ENCODE data around the gene GALNT11.
A peak's percentile ranks its signal among the peaks of the same experiment; 100 is the strongest.
"Not testable (repeated sequence)": the region's sequence is repeated elsewhere in the genome, so short reads cannot be mapped to it uniquely, and the experiment has no call there.

Gene GALNT11

DNA sequence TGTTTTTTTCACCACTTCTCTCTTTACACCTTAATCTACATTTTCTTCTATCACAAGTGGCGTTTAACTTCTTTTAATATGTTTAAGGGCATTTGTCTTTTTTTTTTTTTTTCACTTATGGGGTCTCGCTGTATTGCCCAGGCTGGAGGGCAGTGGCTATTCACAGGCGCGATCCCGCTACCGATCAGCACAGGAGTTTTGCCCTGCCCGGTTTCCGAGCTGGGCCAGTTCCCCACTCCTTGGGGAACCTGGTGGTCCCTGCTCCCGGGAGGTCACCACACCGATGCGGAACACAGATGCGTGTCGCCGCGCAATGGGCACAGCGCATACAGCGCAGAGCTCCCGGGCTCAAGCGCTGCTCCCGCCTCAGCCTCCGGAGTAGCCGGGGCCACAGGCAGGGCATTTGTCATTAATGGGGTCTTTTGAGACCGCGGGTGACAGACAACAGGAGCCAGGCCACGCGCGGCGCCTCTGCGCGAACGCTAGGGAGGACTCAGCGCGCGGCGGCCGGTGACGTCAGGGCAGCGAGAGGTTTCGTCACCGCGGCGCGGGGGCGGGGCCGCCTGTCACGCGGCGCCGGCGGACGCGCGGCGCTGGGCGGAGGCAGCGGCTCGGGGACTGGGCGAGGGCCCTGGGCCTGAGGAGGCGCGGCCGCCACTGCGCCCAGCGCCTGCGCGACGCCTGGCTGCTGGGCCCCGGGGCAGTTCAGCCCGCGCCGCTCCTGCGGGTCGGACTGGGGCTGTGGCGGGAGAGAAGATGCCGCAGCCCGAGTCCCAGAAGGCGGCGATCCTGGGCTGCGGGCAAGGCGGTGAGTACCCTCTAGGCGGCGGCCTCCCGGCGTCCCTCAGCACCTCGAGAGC, at the start of gene GALNT11:
GALNT11 (plus strand) TSS at position 598 of the 860 bp plus-strand sequence. CDS start 68,554 bp downstream, outside the sequence.
- peak; percentile 66 for DNase-seq (ENCODE audit: low read depth)

- DNase-seq (ENCODE audit: low read depth): no peak
These were observed 46.9 kb upstream of the GALNT11 start for GRCh38 chr7:151978616-151979015.

GRCh38 chr7:151981223-151981622, 44.3 kb upstream of the GALNT11 start:
- DNase-seq (ENCODE audit: low read depth): no peak

DNA sequence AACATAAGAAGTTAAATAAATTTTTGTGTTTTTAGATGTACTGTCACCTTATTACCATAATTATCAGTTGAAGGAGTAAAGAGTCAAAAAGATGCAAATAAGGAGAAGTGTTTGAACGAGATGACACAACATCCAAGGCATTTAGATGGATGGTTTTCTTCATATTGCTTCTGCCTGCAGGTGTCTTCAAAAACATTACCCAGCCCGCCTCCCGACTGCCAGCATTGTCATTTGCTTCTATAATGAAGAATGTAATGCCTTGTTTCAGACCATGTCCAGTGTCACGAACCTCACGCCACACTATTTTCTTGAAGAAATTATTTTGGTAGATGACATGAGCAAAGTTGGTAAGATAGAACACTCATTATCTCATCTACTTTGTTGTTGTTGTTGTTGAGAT, 42.7 kb upstream of the GALNT11 start:
- DNase-seq (ENCODE audit: low read depth): no peak

DNA sequence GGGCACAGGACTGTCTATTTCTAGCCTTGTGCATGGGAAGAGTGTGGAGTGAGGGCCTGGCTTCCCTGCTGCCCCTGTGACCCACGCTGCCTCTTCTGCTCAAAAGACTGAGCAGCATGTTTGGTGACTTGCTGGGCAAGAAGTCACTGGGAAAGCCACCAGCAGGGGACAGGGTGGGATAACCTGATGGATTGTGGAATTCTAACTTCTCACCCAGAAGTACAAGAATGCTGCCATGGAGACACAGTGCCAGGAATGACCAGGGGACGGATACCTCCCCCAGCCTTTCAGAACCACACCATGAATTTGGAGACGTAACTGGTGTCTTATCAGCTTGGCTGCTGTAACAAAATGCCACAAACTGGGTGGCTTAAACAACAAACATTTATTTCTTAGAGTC, 40.9 kb upstream of the GALNT11 start:
- no peak for DNase-seq (ENCODE audit: low read depth)

- no peak for DNase-seq (ENCODE audit: low read depth)
These were observed 37.5 kb upstream of the GALNT11 start for GRCh38 chr7:151987748-151988529.

GRCh38 chr7:151992375-151992774, 33.1 kb upstream of the GALNT11 start:
- no peak for DNase-seq (ENCODE audit: low read depth)

- no peak for DNase-seq (ENCODE audit: low read depth)
These were observed 31.3 kb upstream of the GALNT11 start for GRCh38 chr7:151993977-151994676.

DNA sequence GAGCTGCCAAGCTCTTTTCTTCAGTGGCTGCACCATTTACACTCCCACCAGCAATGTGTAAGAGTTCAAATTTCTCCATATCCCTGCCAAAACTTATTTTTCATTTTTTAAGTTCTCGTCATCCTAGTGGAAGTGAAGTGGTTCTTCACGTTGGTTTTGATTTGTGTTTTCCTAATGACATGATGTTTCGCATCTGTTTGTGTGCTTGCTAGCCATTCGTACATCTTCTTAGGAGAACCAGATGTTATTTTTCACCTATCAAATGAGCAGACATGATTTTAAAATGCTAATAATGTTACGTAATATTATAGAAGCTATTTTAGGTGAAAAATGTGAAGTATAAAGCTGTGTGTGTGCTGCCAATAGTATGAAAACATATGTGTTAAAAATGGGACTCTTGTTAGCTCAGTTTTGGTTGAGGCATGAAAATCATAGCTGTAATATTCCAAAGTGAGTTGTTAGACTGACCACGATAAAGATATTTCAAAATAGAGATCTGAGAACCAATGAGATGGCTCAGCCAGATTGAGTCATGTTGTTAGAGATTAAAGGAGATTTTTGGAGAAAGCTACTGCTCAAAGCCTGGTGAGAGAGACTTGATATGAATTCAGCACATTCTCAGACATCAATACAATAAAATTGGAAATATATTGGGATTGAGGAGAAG, 25.9 kb upstream of the GALNT11 start:
- no peak for DNase-seq (ENCODE audit: low read depth)

DNA sequence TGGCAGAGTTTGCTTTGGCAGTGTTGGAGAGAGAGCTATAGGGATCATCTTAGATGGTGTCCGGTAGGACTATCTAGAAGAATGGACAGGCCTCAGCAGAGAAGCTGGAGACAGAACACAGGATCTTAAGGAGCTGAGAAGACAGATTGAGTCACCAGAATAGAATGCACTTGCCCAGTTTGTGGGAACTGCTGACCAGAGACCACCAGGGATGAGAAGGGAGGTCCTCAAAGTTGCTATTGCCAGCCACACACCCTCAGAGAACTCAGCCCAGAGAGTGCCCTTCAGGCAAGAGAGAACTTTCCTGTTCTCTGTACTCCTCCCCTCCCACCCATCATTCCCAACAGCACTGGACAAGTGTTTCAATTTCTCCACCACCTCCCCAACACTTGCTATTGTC, 25.3 kb upstream of the GALNT11 start:
- no peak for DNase-seq (ENCODE audit: low read depth)

GRCh38 chr7:152006336-152006735, 19.1 kb upstream of the GALNT11 start:
- no peak for DNase-seq (ENCODE audit: low read depth)

DNA sequence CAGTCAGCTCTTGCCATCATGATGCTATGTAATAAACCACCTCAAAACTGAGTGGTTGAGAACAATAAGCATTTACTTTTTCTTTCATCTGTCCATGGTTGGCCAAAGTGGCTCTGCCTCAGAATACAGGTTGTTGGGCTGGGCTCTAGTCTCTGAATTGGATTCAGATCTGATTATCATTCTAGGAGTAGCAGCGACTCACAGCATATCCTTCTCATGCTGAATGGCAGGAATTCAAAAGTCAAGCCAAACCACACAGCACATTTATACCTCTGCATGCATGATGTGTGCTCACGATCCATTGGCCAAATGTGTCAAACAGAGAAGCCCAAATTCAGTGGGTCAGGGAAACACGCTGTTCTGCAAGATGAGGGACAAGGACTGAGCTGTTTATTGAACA, 13.6 kb upstream of the GALNT11 start:
- DNase-seq (ENCODE audit: low read depth): no peak

DNA sequence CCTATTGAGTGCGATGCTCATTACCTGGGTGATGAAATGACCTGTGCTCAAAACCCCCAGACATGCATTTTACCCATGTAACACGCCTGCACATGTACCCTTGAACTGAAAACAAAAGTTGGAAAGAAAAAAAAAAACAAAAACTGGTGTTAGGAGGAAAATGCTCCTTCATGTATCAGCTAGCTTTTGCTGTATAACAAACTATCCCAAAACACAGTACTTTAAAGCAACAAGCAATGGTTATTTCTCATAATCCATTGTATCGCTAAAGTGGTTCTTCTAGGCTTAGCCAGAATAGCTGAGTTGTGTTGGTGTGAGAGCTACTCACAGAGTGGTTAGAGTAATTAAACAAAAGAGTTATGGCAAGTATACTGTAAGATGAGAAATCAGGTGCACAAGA, 12.2 kb upstream of the GALNT11 start:
- no peak for DNase-seq (ENCODE audit: low read depth)

GRCh38 chr7:152013974-152014373, 11.5 kb upstream of the GALNT11 start:
- DNase-seq (ENCODE audit: low read depth): no peak

DNA sequence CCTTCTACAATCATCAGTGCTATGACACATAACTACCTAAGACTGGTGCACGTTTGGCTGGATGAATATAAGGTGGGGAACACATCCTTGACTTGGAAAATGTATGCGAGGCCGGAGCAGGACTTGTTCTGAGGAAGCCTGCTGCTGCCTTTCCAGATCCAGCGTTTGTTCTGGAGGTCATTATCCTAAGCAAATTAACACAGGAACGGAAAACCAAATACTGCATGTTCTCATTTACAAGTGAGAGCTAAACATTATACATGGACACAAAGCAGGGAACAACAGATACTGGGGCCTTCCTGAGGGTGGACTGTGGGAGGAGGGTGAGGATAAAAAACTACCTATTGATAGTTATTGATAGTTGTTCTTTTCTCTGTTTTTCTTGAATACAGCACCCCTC, 10.8 kb upstream of the GALNT11 start:
- no peak for DNase-seq (ENCODE audit: low read depth)

- DNase-seq (ENCODE audit: low read depth): no peak
These were observed 9.9 kb upstream of the GALNT11 start for GRCh38 chr7:152015600-152015999.

DNA sequence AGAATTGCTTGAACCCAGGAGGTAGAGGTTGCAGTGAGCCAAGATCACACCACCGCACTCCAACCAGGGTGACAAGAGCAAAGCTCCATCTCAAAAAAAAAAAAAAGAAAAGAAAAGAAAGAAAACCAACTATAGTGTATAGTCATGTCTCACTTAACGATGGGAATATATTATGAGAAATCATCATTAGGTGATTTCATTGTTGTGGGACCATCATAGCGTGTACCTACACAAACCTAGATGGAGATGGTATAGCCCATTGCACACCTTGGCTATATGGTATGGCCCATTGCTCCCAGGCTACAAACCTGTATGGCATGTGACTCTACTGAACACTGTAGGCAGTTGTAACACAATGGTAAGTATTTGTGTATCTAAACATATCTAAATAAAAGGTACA, 8.5 kb upstream of the GALNT11 start:
- no peak for DNase-seq (ENCODE audit: low read depth)

DNA sequence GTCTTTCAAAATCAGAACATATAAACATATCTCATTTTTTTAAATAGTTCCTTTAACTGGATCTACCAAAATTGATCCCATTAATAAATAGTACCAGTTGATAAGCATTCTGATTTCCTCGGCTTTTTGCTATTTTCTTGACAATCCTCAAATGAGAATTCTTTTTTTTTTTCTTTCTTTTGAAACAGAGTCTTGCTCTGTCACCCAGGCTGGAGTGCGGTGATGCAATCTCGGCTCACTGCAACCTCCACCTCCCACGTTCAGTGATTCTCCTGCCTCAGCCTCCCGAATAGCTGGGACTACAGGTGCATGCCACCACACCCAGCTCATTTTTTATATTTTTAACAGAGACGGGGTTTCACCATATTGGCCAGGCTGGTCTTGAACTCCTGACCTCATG, 7.8 kb upstream of the GALNT11 start:
- DNase-seq (ENCODE audit: low read depth): not testable (repeated sequence)

DNA sequence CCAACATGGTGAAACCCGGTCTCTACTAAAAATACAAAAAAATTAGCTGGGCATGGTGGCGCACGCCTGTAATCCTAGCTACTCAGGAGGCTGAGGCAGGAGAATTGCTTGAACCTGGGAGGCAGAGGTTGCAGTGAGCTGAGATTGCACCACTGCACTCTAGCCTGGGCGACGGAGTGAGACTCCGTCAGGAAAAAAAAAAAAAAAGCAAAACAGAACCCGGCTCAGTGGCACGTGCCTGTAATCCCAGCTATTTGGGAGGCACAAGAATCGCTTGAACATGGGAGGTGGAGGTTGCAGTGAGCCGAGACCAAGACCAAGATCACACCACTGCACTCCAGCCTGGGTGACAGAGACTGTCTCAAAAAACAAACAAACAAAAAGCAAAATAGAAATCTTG, 3.7 kb upstream of the GALNT11 start:
- not testable (repeated sequence) for DNase-seq (ENCODE audit: low read depth)

GRCh38 chr7:152025937-152026890, 740 bp downstream of the GALNT11 start:
- DNase-seq (ENCODE audit: low read depth): no peak

All from stimulated activated CD8-positive, alpha-beta memory T cell treated with anti-CD3 and anti-CD28 coated beads, Interleukin-15, amount 100 ng/mL, for 1 hour (primary cell).